ENCODE results near the gene SCG5.
"Not testable (repeated sequence)": the region's sequence is repeated elsewhere in the genome, so short reads cannot be mapped to it uniquely, and the experiment has no call there.

SCG5 gene

DNA sequence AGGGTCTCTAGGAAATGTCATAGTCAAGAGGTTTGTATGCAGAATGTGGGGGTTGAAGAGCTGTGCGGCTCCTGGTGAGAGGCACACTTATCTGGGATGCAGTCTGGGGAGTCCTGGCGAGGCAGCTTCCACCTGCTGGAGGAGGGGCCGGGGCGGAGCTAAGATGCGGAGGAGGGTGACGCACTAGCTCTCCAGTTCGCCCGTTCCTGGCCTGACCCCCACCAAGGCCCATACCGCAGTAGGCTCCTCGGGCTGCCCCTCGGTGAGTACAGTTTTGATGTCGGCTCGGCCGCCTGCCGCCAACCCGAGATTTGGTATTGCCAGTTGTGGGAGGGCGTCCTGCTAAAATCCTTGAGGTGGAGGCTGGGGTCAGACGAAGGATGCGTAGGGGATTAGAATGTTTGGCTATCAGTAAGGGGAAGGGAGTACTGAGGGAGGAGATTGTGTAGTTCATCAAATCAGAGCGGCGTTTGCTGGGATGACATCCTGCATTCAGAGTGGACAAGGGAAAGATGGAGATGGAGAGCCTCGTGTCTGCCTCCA, at the start of gene SCG5:
Gene SCG5 (plus strand): TSS at position 194 of the 543 bp plus-strand sequence. CDS start 1,883 bp downstream, outside the sequence.
- no peak for DNase-seq (ENCODE audit: low read depth in 2 of 2)

DNA sequence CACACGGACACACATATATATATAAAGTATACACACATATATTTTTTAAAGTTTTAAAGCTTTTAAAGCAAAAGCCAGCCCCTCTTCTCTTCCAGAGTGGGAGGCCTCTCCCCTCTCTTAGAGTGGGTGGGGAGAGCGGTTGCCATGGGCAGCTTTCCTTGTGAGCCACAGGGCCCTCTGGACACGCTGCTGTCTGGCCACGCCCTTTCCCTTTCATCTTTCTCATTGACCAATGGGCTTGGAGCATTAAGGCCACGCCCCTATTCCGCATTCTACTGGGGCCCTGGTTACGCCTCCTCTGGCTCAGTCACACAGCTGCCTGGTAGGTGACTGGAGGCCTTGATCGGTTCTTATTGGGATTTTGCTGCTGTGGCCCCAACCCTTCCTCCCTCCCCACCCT, 48.4 kb upstream of the SCG5 start, which contains the start of gene GOLGA8N:
Gene GOLGA8N (plus strand): TSS at position 306 of the 400 bp plus-strand sequence.
- DNase-seq (ENCODE audit: low read depth in 2 of 2) = not testable (repeated sequence)

GRCh38 chr15:32609518-32609917, 32.0 kb upstream of the SCG5 start:
- DNase-seq (ENCODE audit: low read depth in 2 of 2) = not testable (repeated sequence)

- DNase-seq (ENCODE audit: low read depth in 2 of 2) = not testable (repeated sequence)
These were observed 30.8 kb upstream of the SCG5 start for GRCh38 chr15:32610719-32611118.

GRCh38 chr15:32614712-32615050, 26.8 kb upstream of the SCG5 start:
- DNase-seq (ENCODE audit: low read depth in 2 of 2) = not testable (repeated sequence)

- DNase-seq (ENCODE audit: low read depth in 2 of 2) = peak; percentile 87 to 90
These were observed 26.2 kb upstream of the SCG5 start, which contains the start of gene ARHGAP11A for GRCh38 chr15:32615051-32615870. Gene ARHGAP11A, plus strand, starts transcription at chr15:32615504. Its CDS starts 708 bp downstream, at chr15:32616212.

GRCh38 chr15:32615871-32616426, 25.6 kb upstream of the SCG5 start:
- DNase-seq (ENCODE audit: low read depth in 2 of 2) = not testable (repeated sequence)

DNA sequence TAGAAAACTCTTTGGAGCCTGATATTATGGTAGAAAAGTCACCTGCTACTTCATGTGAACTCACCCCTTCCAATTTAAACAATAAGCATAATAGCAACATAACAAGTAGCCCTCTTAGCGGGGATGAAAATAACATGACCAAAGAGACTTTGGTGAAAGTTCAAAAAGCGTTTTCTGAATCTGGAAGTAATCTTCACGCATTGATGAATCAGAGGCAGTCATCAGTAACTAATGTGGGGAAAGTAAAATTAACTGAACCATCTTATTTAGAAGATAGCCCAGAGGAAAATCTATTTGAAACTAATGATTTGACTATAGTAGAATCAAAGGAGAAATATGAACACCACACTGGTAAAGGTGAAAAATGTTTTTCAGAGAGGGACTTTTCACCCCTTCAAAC, 5.1 kb upstream of the SCG5 start:
- DNase-seq (ENCODE audit: low read depth in 2 of 2) = no peak

- DNase-seq (ENCODE audit: low read depth in 2 of 2) = no peak
These were observed 4.5 kb upstream of the SCG5 start for GRCh38 chr15:32636908-32637567.

- DNase-seq (ENCODE audit: low read depth in 2 of 2) = no peak
These were observed 3.8 kb upstream of the SCG5 start for GRCh38 chr15:32637704-32638103.

DNA sequence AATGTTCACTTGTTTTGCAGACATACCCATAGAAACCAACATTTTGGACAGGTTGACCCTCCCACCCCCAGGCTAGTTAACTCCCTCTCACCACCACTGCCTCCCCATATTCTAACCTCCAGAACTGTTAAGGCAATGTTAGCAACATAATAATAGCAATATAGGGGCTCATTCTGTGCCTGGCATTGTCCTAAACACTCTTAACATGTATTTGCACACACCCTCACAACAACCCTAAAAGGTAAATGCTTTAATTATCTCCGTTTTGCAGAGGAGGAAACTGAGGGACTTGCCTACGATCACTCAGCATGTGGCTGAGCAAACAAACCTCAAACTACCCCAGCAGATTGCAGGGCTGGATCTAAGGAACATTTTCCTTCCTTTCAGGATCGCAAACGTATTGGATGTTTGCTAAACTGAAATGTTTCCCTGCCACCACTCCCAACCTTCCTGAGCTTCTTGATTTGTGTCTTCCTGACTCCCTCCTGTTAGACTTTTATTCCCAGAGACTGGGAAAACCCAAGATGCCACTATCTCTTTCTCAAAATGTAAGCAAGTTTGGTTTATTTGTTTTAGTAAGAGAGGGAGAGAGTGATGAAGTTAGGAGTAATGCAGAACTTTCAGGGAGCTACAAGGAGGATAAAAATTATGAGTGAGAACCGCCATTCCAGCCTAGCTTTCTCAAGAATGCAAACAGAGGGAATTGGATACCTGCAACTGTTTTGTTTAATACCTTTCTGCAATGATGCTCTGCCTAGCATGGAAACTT, 1.3 kb downstream of the SCG5 start:
- no peak for DNase-seq (ENCODE audit: low read depth in 2 of 2)

GRCh38 chr15:32643907-32644445, 2.5 kb downstream of the SCG5 start:
- no peak for DNase-seq (ENCODE audit: low read depth in 2 of 2)

DNA sequence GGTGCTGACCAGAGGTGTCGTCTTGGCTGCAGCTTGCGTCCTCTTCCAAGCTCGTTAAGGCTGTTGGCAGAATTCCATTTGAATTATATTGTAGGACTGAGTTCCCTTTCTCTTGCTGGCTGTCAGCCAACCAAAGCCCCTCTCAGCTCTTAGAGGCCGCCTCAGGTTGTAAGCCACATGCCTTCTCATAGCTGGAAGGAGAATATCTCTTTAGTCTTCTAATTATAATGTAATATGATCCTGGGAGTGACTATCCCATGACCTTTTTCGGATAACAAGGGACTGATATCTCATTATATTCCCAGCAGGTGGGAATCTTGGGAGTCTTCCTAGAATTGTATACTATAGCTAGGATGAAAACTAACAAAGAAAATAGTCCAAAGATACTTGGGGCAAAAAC, 4.8 kb downstream of the SCG5 start:
- DNase-seq (ENCODE audit: low read depth in 2 of 2) = no peak

DNA sequence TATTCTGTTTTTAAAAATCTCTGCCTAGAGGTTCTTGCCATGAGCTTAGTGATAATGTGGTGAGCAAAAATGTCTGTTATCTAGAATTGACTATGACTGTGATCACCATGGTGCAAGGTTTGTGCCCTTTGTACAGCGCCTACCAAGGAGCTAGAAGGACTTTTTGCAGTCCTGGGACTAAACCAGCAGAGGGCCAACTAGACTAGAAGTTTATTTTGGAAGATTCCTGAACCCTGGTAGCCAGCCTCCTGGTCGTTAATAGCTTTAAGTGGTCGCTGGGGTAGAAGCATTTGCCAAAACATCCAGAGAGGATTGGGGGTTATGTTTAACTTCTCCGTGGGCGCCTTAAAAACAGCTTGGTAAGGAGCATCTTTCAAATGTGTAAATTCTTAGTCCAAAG, 7.8 kb downstream of the SCG5 start:
- no peak for DNase-seq (ENCODE audit: low read depth in 2 of 2)

- peak; percentile 51 to 56 for DNase-seq (ENCODE audit: low read depth in 2 of 2)
These were observed 9.8 kb downstream of the SCG5 start for GRCh38 chr15:32651229-32651837.

GRCh38 chr15:32652178-32652577, 10.7 kb downstream of the SCG5 start:
- DNase-seq (ENCODE audit: low read depth in 2 of 2) = no peak

DNA sequence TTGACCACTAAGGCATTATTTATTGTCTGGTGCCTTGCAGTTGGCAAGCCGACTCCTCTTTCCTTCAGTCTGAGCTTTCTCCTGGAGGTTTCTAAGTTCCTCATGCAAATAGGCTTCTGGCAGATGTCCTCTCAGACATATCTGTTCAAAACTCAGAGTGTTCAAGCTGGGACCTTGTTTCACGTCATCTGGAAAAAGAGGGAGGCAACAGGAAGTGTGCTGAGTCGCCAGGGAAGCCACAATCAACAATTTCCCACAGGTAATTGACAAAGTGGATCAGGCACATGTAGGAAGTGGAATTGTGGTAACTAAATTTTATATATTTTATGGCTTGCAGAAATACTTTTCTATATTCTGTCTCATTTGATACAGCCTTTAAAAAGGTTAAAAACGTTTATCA, 14.6 kb downstream of the SCG5 start:
- no peak for DNase-seq (ENCODE audit: low read depth in 2 of 2)

DNA sequence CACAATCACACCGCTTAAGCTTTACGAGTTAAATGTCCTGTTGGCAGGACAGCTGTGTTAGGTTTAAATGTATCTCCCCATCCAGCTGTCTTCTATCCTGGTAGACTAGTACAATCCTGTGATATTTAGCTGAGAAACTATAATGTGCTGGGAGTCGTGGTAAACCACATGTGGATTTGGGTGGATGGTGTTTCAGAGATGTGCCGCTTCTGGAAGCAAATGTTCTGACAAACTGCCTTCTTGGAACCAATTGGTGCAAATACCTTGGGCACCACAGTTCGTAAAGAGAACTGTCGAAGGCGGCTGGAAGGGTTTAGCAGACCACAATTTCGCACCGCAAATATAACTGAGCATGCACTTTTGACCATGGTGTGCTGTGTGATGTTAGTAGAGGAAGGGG, 15.0 kb downstream of the SCG5 start:
- DNase-seq (ENCODE audit: low read depth in 2 of 2) = no peak

DNA sequence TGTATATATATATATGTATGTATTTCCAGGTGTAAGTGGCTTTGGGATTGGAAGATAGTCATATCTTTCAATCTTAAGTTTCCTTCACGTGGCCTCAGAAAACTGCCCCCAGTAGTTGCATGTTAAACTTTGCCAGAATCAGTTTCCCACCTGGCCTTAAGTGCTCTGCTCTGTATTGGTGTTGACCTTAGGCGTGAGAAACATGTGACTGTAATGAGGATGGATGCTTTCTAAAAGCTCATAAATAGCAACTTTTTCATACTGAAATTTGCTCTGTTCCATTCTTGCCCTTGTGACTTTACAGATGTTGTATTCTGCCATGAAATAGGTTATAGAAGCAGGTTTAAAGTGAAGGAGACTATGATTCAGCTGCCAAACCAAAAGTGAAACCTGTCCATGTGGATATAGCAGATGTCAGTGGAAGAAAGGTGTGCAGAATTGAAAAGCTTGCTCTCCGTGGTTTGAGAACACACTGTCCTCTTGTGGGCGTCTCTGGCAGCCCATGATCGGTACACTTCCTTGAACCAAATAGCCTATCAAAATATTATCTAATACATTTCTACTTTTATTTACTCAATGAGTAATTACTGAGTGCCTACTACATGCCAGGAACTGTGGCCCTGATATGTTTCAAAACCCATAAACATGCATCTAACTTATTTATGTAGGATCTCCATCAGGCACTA, 15.8 kb downstream of the SCG5 start:
- DNase-seq (ENCODE audit: low read depth in 2 of 2) = no peak

- DNase-seq (ENCODE audit: low read depth in 2 of 2) = no peak
These were observed 16.4 kb downstream of the SCG5 start for GRCh38 chr15:32657941-32658340.

Measured in fibroblast of skin of left quadriceps (primary cell).